Measurements from ENCODE around the gene TXNRD1.
A peak's percentile ranks its signal among the peaks of the same experiment; 100 is the strongest.

Gene TXNRD1

GRCh38 chr12:104353012-104353981 is 137.7 kb downstream of the TXNRD1 start:
- DNase-seq = no peak

GRCh38 chr12:104354167-104354867 is 138.7 kb downstream of the TXNRD1 start:
- DNase-seq = no peak

- no peak for DNase-seq
These were observed 139.4 kb downstream of the TXNRD1 start for GRCh38 chr12:104354868-104355570.

GRCh38 chr12:104355630-104356029 is 140.1 kb downstream of the TXNRD1 start:
- DNase-seq = no peak

- DNase-seq = no peak
These were observed 140.9 kb downstream of the TXNRD1 start for GRCh38 chr12:104356231-104357115.

- DNase-seq = no peak
These were observed 141.9 kb downstream of the TXNRD1 start for GRCh38 chr12:104357421-104357952.

GRCh38 chr12:104358353-104359003 is 142.9 kb downstream of the TXNRD1 start:
- peak; percentile 55 to 65 for DNase-seq

- no peak for DNase-seq
These were observed 143.6 kb downstream of the TXNRD1 start for GRCh38 chr12:104359216-104359615.

GRCh38 chr12:104360157-104360556 is 144.6 kb downstream of the TXNRD1 start:
- no peak for DNase-seq

- DNase-seq = no peak
These were observed 145.6 kb downstream of the TXNRD1 start for GRCh38 chr12:104360983-104361707.

- no peak for DNase-seq
These were observed 150.4 kb downstream of the TXNRD1 start for GRCh38 chr12:104365921-104366410.

GRCh38 chr12:104369708-104370107 is 154.1 kb downstream of the TXNRD1 start:
- DNase-seq = no peak

- DNase-seq = no peak
These were observed 155.7 kb downstream of the TXNRD1 start for GRCh38 chr12:104371043-104371870.

GRCh38 chr12:104372061-104372720 is 156.6 kb downstream of the TXNRD1 start:
- no peak for DNase-seq

GRCh38 chr12:104372721-104373335 is 157.2 kb downstream of the TXNRD1 start:
- DNase-seq = no peak

- DNase-seq = no peak
These were observed 158.5 kb downstream of the TXNRD1 start for GRCh38 chr12:104374071-104374470.

GRCh38 chr12:104374806-104375205 is 159.2 kb downstream of the TXNRD1 start:
- DNase-seq = no peak

GRCh38 chr12:104375775-104376174 is 160.2 kb downstream of the TXNRD1 start:
- DNase-seq = no peak
